ENCODE data around the gene VAV2.

The VAV2 gene

DNA sequence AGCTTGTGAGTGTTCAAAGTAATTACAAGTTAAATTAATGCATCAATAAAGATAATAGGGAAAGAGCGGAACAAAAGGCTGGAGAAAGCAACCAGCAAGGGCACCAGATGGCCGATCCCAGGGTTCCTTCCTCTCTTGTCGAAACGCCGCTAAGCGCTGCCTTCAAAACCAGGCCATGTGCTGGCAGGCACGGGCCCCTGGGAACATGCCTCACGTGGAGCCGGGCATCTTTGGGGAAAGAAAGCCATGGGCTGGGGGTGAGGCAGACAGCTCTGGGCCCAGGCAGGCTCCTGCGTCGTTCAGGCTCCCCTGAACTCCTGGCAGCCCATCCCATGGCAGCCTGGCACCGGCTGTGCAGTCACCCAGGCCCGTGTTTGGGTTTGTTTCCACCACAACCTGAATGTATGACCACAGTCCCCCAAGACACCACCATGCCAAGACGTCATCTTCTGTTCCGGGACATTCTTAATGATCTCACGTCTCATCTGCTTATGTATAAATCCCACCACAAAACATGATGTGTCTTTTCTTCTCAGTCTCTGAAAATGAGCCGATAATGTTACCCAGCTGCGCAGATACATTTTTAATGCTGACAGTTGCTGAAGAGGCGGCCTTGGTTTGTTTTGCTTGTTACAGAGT is 143.5 kb downstream of the VAV2 start:
- DNase-seq, result no peak

DNA sequence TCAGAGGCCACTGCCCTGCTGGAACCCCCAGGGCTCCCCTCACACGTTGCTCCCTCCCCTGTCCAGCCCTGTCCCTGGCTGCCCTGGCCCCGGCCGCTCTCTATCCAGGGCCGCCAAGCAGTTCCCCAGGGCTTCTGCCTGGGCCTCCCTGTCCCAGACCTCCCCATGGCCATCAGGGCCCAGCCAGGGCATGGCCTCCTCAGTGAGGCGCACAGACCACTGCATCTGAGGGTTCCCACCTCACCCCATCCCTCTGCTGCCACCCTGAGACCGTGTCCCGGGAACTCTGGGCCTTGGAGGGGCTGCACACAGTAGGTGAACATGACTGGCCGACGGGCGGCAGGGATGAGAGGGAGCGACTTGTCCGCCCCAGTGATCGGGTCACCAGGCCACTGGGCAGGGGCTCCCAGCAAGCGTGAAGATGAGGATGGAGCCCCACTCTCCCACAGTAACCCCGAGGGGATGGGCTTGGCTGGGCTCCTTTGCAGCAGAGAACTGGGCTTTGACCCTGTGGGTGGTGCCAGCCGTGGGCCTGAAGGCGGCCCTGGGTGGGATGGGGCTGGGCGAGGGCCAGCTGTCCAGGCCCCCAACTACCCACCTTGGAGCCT is 145.5 kb downstream of the VAV2 start:
- DNase-seq, result no peak

DNA sequence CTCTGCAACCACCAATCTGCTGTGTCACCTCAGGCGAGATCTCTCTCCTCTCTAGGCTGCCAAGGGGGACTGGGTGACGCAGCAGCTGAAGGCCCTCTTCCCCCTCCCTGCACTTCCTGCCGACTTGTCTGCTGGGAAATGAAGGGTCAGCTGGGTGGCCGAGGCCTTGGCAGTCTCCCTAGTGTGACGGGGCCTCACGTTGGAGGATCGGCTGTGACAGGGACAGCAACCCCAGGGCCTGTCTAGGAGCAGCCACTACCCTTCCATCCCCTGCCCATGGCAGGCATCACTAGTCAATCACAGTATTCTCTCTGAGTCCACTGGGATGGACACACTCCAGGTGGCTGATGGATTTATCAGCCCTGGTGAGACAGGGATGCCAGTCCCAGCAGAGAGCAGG is 146.7 kb downstream of the VAV2 start:
- DNase-seq, result no peak

DNA sequence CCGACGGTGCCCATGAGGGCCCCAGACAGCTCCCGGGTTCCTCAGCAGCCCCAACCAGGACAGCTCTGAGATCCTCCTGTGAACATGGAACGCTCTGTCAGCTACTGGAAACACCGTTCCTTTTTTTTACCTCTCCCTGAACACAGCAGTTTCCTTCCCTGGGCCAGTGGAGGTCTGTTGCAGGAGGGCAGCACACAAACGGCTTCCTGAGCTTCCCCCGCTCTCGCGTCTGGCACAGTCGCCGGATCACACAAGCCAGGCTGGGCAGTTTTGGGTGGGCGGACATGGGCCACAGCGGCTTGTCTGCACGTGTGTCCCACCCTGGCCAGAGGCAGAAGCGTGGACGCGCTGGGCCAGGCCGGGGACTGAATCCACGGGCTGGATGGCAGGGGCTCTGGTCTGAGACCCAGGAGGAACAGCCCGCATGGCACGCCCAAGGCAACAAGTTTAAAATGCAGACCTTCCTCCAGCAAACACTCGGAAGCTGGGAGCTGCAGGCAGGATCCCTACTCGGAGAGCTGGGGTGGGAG is 147.2 kb downstream of the VAV2 start:
- no peak for DNase-seq

DNA sequence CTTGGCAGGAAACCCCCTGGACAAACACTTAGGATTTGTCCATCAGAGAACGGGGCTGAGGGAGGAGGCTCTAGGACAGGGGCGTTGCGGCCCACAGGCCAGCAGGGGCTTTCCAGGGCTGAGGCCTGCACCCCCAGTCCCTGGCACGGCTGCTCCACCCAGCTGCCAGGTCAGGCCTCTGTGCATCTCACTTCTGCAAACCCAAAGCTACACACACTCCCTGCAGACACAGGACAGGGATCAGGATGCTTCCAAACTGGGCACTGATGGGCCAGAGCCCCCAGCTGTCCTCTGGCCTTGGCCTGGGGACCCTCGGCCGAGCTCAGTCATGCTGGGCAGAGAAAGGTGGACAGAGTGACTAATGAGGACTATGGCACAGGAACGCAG is 147.7 kb downstream of the VAV2 start:
- DNase-seq, result no peak

DNA sequence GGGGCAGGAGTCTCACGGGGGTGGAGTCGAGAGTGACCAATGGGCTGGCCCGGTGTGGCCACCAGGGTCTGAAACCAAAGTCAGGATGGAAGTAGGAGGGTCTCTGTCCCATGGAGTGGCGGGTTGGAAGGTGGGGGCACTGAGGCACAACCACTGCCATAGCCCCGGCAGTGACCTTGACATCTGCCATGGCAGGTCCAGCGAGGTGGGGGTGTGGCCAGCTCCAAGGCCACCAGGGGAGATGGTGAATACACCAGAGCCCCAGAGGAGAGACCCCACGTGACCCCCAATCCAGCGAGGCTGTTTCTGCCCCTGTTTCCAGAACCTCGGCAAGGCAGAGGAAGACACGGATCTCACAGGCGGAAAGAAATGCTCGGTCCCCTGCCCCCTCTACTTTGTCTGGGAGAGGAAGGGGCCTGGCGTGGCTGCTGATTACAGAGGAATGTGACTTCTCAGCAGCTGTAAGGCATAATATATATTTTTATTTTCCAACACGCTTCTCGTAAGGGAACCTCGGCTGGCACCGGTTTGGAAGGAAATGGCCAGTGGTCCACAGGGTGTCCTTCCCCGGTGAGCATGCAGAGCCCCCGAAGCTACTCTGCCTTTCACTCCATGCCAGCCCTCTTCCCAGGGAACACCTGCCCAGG is 148.2 kb downstream of the VAV2 start:
- DNase-seq, result no peak

DNA sequence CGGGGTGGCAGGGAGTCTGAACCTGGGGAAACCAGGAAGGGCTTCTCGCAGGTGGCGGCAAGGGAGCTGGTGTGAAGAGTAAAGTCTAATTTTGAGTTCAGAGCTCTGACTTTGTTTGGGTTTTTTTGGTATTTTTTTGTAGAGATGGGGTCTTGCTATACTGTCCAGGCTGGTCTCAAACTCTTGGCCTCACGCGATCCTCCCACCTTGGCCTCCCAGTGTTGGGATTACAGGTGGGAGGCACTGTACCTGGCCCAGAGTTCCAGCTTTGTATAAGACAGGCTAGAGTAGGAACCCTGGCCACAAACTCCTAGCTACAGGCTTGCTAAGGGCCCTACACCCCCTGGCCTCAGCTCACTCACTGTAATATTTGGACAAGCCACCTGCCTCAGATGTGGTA is 148.9 kb downstream of the VAV2 start:
- no peak for DNase-seq

DNA sequence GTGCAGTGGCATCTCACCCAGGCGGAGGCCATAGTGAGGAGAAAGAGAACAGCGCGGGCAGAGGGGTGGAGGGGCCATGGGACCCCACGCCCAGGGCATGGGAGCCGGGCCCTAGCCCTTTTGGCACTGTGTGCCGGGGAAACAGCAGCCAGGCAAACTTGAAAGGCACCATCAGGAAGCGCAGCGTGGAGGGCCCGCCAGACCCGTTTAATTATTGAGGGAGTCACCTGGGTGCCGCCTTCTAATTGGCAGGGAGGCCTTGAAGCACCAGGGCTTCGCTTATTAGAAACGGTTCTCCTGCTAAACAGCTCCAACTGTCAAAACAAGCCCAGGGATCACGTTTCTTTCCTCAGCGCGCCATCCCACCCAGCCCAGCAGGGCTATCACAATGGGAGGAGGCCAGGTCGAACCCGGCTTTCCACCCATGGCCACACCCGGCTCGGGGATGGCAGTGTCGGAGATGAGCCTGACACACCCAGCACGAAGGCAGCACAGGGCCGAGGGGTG is 149.3 kb downstream of the VAV2 start:
- no peak for DNase-seq

DNA sequence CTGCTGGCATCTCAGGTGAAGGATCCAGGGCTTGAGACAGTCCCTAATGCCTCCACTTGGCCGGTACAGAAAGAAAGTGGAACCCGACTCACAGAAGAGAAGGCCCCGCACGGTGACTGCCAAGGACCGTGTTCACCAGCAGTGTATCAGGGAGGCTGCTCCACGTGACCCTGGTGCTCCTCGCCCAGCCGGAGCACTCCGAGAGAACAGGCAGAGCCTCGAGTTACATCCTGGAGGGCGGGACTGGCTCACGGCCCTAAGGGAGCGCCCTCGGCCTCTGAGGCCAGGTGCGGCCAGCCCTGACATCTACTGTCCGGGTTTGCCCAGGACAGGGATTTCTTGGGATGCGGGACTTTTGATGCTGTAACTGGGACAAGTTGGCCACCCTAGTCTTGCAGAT is 149.9 kb downstream of the VAV2 start:
- no peak for DNase-seq

DNA sequence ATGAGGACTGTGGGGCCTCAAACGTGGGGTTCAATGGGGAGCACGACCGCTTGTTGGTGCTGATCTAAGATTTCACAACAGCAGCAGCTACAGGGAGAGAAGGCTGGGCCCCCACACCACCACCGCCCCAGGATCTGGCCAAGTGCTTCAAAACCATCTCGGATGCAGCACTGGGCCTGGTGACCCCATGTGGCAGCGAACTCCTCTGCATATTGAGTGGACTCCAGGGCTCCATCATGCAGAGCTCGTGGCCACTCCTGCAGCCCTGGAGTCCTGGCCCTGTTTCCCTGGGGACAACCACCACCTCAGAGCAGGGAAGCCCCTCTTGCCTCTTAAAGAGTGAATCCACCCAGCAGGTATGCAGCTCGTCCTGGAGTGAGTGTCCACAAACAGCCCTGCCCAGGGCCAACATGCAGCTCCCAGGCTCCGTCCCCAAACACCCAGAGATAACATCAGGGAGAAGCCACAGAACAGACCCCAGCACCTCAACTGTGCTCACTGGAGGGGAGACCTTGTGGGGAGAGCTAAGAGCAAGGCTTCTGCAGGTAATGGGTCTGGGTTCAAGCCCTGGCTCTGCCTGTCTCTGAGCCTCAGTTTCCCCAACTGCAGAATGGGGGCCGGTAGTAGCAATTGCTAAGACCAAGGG is 150.8 kb downstream of the VAV2 start:
- DNase-seq, result no peak

DNA sequence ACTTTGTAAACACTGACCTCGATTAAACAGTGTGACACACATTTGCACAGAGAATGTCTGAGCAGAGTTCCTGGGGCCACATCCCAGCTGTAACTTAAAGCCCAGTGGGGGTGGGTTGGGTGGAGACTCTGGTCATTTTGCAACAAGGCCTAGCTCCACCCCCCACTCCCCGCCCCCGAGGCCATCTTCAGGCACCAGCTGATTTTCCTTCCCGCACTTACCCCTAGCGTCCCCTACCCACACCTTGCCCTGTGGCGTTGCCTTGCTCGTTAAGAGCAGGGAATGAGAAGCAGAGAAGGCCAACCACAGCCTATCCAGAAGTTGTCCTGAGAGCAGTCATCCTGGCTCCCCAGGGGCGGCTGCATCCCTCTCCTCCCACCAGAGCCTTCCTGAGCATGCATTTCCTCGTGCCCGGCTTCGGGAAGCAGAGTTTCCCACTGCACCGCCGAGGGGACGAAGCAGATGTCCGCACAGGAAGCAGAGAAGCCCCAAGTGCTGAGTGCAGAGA is 152.2 kb downstream of the VAV2 start:
- DNase-seq, result no peak

DNA sequence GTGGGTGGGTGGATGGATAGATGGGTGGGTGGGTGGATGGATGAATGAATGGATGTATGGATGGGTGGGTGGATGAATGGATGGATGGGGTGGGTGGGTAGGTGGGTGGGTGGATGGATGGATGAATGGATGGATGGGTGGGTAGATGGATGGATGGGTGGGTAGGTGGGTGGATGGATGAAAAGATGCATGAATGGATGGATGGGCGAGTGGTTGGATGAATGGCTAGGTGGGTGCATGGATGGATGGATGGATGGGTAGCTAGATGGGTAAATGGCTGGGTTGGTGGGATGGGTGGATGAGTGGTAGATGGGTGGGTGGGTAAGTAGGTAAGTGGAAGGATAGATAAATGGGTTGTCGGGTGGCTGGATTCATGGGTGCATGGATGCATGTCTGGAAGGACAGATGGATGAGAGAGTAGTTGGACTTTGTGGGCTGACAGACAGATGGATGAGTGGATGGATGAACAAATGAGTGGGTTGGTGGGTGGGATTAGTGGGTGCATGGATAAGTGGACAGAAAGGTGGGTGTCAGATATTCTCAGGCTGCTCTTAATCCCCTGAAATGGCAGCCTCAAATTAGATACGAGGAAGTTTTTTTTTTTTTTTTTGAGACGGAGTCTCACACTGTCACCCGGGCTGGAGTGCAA is 153.1 kb downstream of the VAV2 start:
- no peak for DNase-seq

DNA sequence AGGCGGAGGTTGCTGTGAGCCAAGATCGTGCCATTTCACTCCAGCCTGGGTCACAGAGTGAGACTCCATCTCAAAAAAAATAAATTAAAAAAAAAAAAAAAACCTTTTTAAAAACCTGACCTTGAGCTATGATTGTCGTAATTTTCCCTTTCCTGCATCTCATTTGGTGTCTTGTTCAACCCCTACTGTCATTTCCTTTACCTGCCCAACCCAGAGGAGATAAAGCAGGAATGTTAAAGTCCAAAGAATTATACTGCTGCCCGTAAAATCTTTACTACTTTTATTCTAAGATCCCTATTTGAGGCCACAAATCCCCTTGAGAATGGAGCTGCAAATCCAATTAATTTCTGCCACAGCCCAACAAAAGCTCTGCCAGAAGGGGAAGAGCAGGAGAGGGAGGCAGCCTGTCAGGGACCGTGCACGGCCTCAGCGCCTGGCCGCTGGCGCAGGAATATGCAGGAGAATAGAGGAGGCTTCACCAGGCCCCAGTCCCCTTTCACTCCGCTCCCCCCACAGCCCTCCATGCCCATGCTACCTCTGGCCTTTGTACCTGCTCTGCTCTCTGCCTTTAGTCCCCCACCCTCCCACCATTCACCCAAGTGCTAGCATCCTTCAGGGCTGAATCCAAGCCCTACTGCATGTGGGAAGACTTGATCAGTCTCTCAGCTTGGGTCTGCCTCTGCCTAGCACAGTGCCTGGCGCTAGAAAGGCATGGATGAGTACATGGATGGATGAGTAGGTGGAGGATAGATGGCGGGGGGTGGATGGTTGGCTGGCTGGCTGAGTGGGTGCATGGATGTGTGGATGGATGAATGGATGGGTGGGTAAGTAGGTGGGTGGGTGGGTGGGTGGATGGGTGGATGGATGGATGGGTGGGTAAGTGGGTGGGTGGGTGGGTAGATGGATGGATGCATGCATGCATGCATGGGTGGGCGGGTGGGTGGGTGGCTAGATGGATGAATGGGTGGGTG is 154.2 kb downstream of the VAV2 start:
- DNase-seq, result no peak

DNA sequence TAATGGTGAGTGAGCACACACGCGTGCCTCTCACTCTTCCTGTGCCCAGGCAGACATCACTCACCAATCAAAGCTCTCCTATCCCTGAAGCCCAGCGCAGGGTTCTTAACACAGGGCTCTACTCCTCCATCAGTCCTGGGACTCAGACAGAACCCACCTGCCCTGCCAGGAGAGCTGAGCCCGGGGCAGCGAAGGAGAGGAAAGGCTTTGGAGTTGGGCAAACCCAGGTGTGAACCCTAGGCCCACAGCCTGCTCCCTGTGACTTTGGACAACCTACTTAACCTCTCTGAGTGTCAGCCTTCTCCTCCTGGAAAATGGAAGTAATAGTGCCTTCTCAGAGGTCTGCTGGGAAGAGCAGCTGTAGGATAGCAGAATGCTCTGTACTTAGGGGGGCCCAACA is 155.3 kb downstream of the VAV2 start:
- no peak for DNase-seq

DNA sequence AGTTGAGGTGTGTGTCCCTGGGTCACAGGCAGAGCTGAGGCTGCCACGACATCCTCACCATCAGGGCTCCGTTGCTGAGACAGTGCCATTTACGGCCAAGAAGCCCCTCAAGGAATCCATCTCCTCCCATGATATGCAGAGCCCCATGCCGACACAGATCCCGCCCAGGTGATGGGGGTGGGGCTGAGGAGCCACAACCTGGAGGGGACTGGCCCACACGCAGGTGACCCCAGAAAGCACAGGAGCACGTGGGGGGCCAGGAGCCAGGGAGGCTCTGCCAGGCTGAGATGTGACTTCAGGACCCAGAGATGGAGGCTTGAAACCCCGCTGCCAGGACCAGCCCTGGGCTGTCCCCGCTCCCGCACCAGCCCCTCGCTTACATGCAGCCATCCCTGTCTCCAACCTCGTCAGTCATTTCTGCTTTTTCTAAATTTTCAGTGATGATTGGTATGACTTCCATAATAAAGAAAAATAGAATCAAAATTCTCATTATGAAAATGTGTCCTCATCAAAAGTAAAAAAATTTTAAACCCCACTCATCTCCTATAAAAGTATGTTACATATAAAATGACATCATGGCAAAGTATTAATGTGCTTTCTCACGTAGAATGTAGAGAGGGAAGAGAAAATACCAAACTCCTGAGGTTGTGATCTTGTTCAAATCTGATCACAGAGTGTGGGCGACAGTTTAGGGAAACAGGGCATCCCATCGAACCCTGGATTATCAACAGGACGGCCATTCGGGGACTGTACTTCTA is 155.9 kb downstream of the VAV2 start:
- no peak for DNase-seq

DNA sequence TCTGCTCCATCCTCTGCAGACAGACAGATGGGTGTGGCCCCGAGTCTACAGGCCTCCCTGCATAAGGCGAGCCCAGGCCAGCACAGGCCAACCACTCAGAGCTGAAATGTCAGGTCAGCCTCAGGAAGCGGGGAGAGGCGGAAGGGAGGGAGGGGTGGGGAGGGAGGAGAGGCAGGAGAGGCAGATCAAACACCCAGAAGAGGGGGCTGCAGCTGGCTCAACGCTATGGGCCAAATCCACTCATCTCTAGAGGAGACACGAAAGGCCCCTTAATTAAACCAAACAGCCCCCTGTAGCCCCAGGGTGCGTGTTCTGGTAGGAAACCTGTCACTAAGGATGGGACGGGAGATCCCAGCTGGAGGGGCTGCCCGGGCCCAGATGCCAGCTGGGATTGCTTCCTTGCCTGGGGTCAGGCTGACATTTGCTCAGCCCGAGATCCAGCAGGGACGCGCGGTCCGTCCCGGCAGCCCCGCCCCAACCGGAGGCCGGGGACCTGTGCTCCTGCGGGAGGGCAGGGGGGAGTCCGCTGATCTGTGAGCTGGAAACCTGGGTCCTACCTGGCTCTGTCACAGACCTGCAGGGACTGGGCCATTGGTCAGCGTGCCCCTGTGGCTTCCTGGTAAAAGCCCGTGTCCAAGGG is 156.7 kb downstream of the VAV2 start:
- DNase-seq, result no peak

DNA sequence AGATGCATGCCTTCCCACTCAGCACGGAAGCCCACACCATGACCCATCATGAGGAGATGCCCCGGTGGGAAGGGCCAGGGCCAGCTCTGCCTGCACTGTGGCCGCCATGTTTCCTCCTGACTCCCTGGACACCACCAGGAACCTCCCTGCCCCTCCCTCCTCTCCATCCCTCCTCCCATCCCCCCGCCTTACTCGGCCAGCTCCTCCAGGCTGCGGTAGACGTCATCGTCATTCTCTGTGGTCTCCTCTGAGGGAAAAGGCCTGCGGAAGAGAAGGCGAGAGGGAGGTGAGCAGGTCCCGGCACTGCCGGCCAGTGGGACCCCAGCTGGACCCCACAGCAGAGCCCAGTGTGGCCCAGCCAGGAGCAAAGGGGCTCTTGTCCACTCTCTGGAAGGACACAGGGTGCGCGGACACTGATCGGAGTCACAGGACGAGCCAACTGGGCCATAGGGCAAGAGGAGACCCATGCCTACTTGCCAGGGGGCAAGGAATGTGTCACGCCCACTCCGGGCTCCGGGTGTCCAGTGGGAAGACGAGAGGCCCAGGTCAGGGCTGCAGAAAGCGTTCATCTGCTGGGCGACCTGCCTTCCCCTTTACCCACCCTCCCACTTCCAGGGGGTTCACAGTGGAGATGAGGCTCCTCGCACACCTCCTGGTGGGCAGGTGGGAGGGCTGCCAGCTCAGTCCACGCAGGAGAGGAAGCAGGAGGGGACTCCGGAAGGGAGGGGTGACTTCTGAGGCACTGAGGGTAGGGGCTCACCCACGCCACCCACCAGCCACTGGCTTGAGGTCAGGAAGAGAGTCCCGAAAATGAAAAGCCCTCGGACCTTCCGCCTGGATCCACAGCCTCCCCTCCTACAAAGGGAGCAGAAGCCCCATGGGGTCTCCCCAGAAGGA is 157.8 kb downstream of the VAV2 start:
- no peak for DNase-seq

DNA sequence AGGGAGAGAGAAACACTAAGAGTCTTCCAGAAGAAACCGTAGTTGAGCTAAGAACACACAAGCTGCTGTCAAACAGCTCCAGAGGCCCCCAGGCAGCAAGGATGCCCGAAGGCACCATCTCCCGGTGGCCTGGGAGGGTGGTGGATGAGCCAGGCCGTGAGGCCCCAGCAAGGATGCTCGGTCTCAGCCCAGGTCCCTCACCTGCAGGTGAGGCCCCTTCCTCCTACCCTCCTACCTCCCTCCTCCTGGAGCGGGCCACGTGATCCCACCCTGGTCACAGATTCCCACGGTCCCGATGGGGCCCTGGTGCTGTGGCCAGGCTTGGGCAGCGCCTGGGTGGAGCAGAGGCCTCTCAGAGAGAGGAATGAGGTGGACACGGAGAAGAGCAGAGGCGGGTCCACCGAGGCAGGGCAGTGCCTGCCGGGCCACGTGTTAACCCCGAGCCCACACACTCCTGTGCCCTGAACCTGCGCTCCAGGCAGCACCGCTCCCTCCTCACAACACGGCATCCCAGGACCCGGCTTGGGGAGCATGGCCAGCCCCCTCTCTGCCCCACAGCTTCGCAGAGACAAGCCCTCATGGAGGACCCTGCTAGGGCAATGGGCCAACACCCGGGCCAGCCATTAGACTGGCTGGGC is 158.6 kb downstream of the VAV2 start:
- DNase-seq, result no peak

DNA sequence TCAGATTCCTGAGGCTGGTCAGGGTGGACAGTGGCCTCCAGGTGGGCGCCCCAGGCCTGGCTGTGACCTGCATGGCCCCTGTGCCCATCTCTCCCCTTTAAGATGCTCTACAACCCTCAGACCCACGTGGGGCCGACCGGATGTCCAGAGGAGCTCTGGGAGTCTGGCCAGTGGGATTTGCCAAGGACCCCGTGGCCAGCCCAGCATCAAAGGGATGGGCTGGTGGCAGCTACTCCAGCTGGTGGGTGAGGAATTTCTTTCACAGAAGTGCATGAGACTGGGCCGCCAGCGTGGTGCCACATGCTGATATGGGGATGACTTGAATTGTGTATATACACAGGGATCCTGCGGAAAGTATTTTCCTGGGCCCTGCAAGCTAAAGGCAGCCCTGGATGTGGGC is 159.2 kb downstream of the VAV2 start:
- DNase-seq, result no peak
